KG1 (cell line): ENCODE measurements around the gene GNAQ.
"Not testable (repeated sequence)": the region's sequence is repeated elsewhere in the genome, so short reads cannot be mapped to it uniquely, and the experiment has no call there.

ENCODE experiments used
- DNase-seq: peaks from one replicate; lab custom pipeline; 2025; lab: John Stamatoyannopoulos, UW

GNAQ gene

GRCh38 chr9:77690723-77691122, 340.9 kb downstream of the GNAQ start:
- not testable (repeated sequence) for DNase-seq

GRCh38 chr9:77690119-77690518, 341.5 kb downstream of the GNAQ start:
- not testable (repeated sequence) for DNase-seq

- not testable (repeated sequence) for DNase-seq
These were observed 343.9 kb downstream of the GNAQ start for GRCh38 chr9:77687737-77688136.

GRCh38 chr9:77680581-77680980, 351.0 kb downstream of the GNAQ start:
- DNase-seq, result no peak

- DNase-seq, result no peak
These were observed 351.8 kb downstream of the GNAQ start for GRCh38 chr9:77679661-77680368.

GRCh38 chr9:77679088-77679487, 352.5 kb downstream of the GNAQ start:
- no peak for DNase-seq

- no peak for DNase-seq
These were observed 353.6 kb downstream of the GNAQ start for GRCh38 chr9:77677957-77678535.

GRCh38 chr9:77677397-77677796, 354.2 kb downstream of the GNAQ start:
- DNase-seq, result no peak

- DNase-seq, result no peak
These were observed 357.4 kb downstream of the GNAQ start for GRCh38 chr9:77673941-77674791.

- DNase-seq, result no peak
These were observed 359.4 kb downstream of the GNAQ start for GRCh38 chr9:77672183-77672582.

- DNase-seq, result no peak
These were observed 364.5 kb downstream of the GNAQ start for GRCh38 chr9:77667151-77667550.
